A673 (cell line): Measurements from ENCODE around the gene EPB41L5. TPM values are rescaled to one million over a fixed set of nuclear protein-coding genes. Genes with fewer than 3 reads are reported as not detected.

ENCODE experiments used
- BruUV-seq: library from RNA; stranded (reverse); fragments of 400-500 nt; replicated peaks from 2 replicates; lab custom pipeline; 2021; lab: Mats Ljungman, UMichigan
- CTCF ChIA-PET: fragments of 300-600 bp; sonication (Branson Sonifier 250); formaldehyde crosslinking; loops from one replicate; lab custom pipeline; 2022; ENCODE audit warnings: antibody characterized with exemption; lab: Charles Lee
- POLR2A ChIA-PET: fragments of 300-600 bp; sonication (Branson Sonifier 250); formaldehyde crosslinking; loops from one replicate; lab custom pipeline; 2022; ENCODE audit warnings: antibody characterized with exemption; ENCODE audit not compliant: low non-redundant PET; lab: Charles Lee
- DNase-seq: peaks from one replicate; pipeline ENCODE4 v3.0.0-alpha.2; 2015; ENCODE audit warnings: low spot score
- H3K27ac ChIP-seq: fragments of 200-600 bp; sonication (generic); 2 replicates; pipeline ENCODE4 v1.5.1; 2016; ENCODE audit warnings: mixed run types, low read depth, mild to moderate bottlenecking, mixed read lengths, antibody characterized with exemption, low read length; ENCODE audit not compliant: poor library complexity, severe bottlenecking
- H3K27me3 ChIP-seq: fragments of 200-600 bp; sonication (generic); replicated peaks from 2 replicates; pipeline ENCODE4 v1.6.1; 2017; ENCODE audit warnings: mixed run types, low read depth, mild to moderate bottlenecking, mixed read lengths, antibody characterized with exemption, low read length; ENCODE audit not compliant: insufficient read depth, poor library complexity
- H3K36me3 ChIP-seq: fragments of 200-600 bp; sonication (generic); 2 replicates; pipeline ENCODE4 v1.6.1; 2016; ENCODE audit warnings: mixed run types, mild to moderate bottlenecking, mixed read lengths, antibody characterized with exemption, low read length; ENCODE audit not compliant: insufficient read depth, poor library complexity, severe bottlenecking
- H3K4me1 ChIP-seq: fragments of 200-600 bp; sonication (generic); 2 replicates; pipeline ENCODE4 v1.6.1; 2017; ENCODE audit warnings: mixed run types, mild to moderate bottlenecking, mixed read lengths, antibody characterized with exemption, low read length; ENCODE audit not compliant: insufficient read depth, poor library complexity, severe bottlenecking
- H3K4me3 ChIP-seq: fragments of 200-600 bp; sonication (generic); 2 replicates; pipeline ENCODE4 v1.5.1; 2016; ENCODE audit warnings: low read depth, mixed run types, mild to moderate bottlenecking, mixed read lengths, low read length; ENCODE audit not compliant: poor library complexity, severe bottlenecking
- H3K9me3 ChIP-seq: fragments of 200-600 bp; sonication (generic); 2 replicates; pipeline ENCODE4 v1.6.1; 2016; ENCODE audit warnings: mixed run types, low read depth, mild to moderate bottlenecking, mixed read lengths, antibody characterized with exemption, low read length; ENCODE audit not compliant: poor library complexity, severe bottlenecking
- CTCF ChIP-seq: fragments of 300-800, 200-600 bp; sonication (generic); conservative IDR thresholded peaks from 2 replicates; pipeline ENCODE4 v1.5.1; 2017; ENCODE audit warnings: low read depth, mild to moderate bottlenecking, antibody characterized with exemption, low read length, moderate library complexity, mixed read lengths
- EZH2 ChIP-seq: fragments of 200-600 bp; sonication (generic); IDR thresholded peaks from 2 replicates; pipeline ENCODE4 v1.6.1; 2017; ENCODE audit warnings: borderline replicate concordance, low read depth, mild to moderate bottlenecking, mixed read lengths, antibody characterized with exemption, low read length; ENCODE audit not compliant: poor library complexity, severe bottlenecking
- intact Hi-C: fragments of 100-400 bp; cut with micrococcal nuclease; formaldehyde crosslinking; loops from one replicate; pipeline ENCODE4 v1.10.0; 2022; ENCODE audit not compliant: unreplicated experiment
- total RNA-seq: library from RNA; stranded (reverse); gene quantifications from 2 replicates; pipeline ENCODE4 v1.2.3, GENCODE V29; 2021

The EPB41L5 gene
- total RNA-seq, 1 experiment from 2014 or later = 26.5 TPM

- Histone ChIP-seq H3K4me1 (no peaks in the 10 kb centered on the region), H3K9me3 (no peaks in the 10 kb centered on the region), H3K4me3 (no peak overlapping the region), H3K27ac (no peak overlapping the region), H3K36me3 (no peaks in the 10 kb centered on the region), H3K27me3 (no peaks in the 10 kb centered on the region)
- intact Hi-C loops = no loop called here
- ChIA-PET POLR2A (no interaction called here), CTCF (no interaction called here)
- no peak for TF ChIP-seq EZH2
- TF ChIP-seq CTCF = no peak
- no TSS peak for BruUV-seq
- DNase-seq = no peak
Observed at GRCh38 chr2:120028795-120029194, 15.9 kb downstream of the EPB41L5 start.

GRCh38 chr2:120029672-120030640, 17.1 kb downstream of the EPB41L5 start:
- Histone ChIP-seq H3K4me1 (no peaks in the 10 kb centered on the region), H3K27me3 (no peaks in the 10 kb centered on the region), H3K4me3 (no peak overlapping the region), H3K36me3 (no peaks in the 10 kb centered on the region), H3K9me3 (no peaks in the 10 kb centered on the region), H3K27ac (no peak overlapping the region)
- no peak for DNase-seq
- no peak for TF ChIP-seq CTCF
- no peak for TF ChIP-seq EZH2
- ChIA-PET POLR2A (interaction anchor here (0.7 kb wide), 1 partner anchor 11 kb away, joined by 3 read pairs; no protein-coding TSS in a partner anchor), CTCF (no interaction called here)
- BruUV-seq = no TSS peak
- intact Hi-C loops = no loop called here

DNA sequence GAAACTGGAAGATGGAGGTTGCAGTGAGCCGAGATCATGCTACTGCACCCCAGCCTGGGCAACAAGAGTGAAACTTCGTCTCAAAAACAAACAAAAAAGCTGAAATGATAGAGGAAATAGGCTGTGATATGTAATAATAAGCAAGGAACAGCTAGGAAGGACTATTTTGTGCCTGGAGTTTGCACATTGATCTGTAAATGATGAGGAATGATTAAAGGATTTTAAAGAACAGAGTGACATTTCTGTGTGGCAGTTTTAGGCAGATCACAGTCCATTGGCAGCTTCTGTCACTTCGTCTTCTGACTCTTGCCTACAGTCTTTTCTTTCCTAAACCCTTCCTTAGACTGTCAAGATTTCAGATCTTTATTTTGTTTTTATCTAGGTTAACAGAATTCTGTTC, 19.4 kb downstream of the EPB41L5 start:
- Histone ChIP-seq H3K36me3 (no peaks in the 10 kb centered on the region), H3K9me3 (no peaks in the 10 kb centered on the region), H3K4me3 (no peak overlapping the region), H3K27me3 (no peaks in the 10 kb centered on the region), H3K4me1 (peaks cover 8% of the 10 kb centered on the region), H3K27ac (no peak overlapping the region)
- ChIA-PET POLR2A (no interaction called here), CTCF (no interaction called here)
- BruUV-seq = no TSS peak
- TF ChIP-seq EZH2 (no peak), CTCF (no peak)
- intact Hi-C loops = no loop called here
- DNase-seq = no peak
